Ishikawa (cell line): ENCODE measurements around the gene CADPS.

ENCODE experiments used
- CEBPB ChIP-seq: IDR thresholded peaks from 2 replicates; pipeline ENCODE4 v1.6.1; 2012
- CREB1 ChIP-seq: IDR thresholded peaks from 2 replicates; pipeline ENCODE4 v1.6.1; 2012; ENCODE audit warnings: low read depth
- EGR1 ChIP-seq: IDR thresholded peaks from 2 replicates; pipeline ENCODE4 v1.6.1; 2012
- EP300 ChIP-seq: IDR thresholded peaks from 2 replicates; pipeline ENCODE4 v1.6.1; 2012; ENCODE audit warnings: borderline replicate concordance
- FOXM1 ChIP-seq: IDR thresholded peaks from 2 replicates; pipeline ENCODE4 v1.6.1; 2012; ENCODE audit warnings: low read depth, borderline replicate concordance
- MAX ChIP-seq: IDR thresholded peaks from 2 replicates; pipeline ENCODE4 v1.6.1; 2012
- NFIC ChIP-seq: IDR thresholded peaks from 2 replicates; pipeline ENCODE4 v1.6.1; 2012
- RAD21 ChIP-seq: IDR thresholded peaks from 2 replicates; pipeline ENCODE4 v1.6.1; 2012; ENCODE audit warnings: low read depth
- REST ChIP-seq: IDR thresholded peaks from 2 replicates; pipeline ENCODE4 v1.6.1; 2012; ENCODE audit warnings: low read depth, mild to moderate bottlenecking
- TAF1 ChIP-seq: IDR thresholded peaks from 2 replicates; pipeline ENCODE4 v1.6.1; 2012; ENCODE audit warnings: low read depth, mild to moderate bottlenecking
- TCF12 ChIP-seq: IDR thresholded peaks from 2 replicates; pipeline ENCODE4 v1.6.1; 2012; ENCODE audit warnings: low read depth
- TEAD4 ChIP-seq: IDR thresholded peaks from 2 replicates; pipeline ENCODE4 v1.6.1; 2012
- USF1 ChIP-seq: IDR thresholded peaks from 2 replicates; pipeline ENCODE4 v1.6.1; 2012
- YY1 ChIP-seq: IDR thresholded peaks from 2 replicates; pipeline ENCODE4 v1.6.1; 2012; ENCODE audit warnings: low read depth
- ZBTB7A ChIP-seq: IDR thresholded peaks from 2 replicates; pipeline ENCODE4 v1.6.1; 2012; ENCODE audit warnings: low read depth

The CADPS gene

GRCh38 chr3:62538691-62539356 lies 336.4 kb downstream of the CADPS start:
- TF ChIP-seq CREB1 (no peak), EGR1 (no peak), REST (no peak), MAX (no peak), CEBPB (no peak), NFIC (no peak), TCF12 (no peak), FOXM1 (no peak), EP300 (no peak), YY1 (no peak), USF1 (no peak), TEAD4 (no peak), ZBTB7A (no peak), TAF1 (no peak), RAD21 (no peak)

GRCh38 chr3:62534326-62534725 lies 340.9 kb downstream of the CADPS start:
- no peak for TF ChIP-seq TCF12
- no peak for TF ChIP-seq TEAD4
- no peak for TF ChIP-seq YY1
- no peak for TF ChIP-seq EP300
- no peak for TF ChIP-seq TAF1
- no peak for TF ChIP-seq EGR1

GRCh38 chr3:62532796-62533195 lies 342.4 kb downstream of the CADPS start:
- TF ChIP-seq CREB1 (no peak), USF1 (no peak), EGR1 (no peak), TEAD4 (no peak), MAX (no peak), NFIC (no peak), REST (no peak), FOXM1 (no peak), CEBPB (no peak)

- TF ChIP-seq REST (no peak), CEBPB (no peak), MAX (no peak), YY1 (no peak), TEAD4 (no peak), NFIC (no peak), EP300 (no peak), FOXM1 (no peak)
Observed at GRCh38 chr3:62531981-62532380, 343.2 kb downstream of the CADPS start.

- TF ChIP-seq MAX, result no peak
- no peak for TF ChIP-seq TAF1
- TF ChIP-seq YY1, result no peak
- TF ChIP-seq EGR1, result no peak
- no peak for TF ChIP-seq ZBTB7A
- TF ChIP-seq EP300, result no peak
- TF ChIP-seq TCF12, result no peak
- TF ChIP-seq FOXM1, result no peak
- no peak for TF ChIP-seq TEAD4
- TF ChIP-seq NFIC, result no peak
- TF ChIP-seq CREB1, result no peak
- TF ChIP-seq REST, result no peak
- no peak for TF ChIP-seq RAD21
- TF ChIP-seq USF1, result no peak
- no peak for TF ChIP-seq CEBPB
Observed at GRCh38 chr3:62531493-62531892, 343.7 kb downstream of the CADPS start.
